DOHH2 (cell line): ENCODE results near the gene FABP3.

Source experiments
- H3F3A ChIP-seq: fragments of 200-600 bp; sonication (generic), shearing (Covaris generic); 2 replicates; pipeline ENCODE4 v1.6.0; 2016; ENCODE audit warnings: antibody characterized with exemption, mild to moderate bottlenecking; ENCODE audit not compliant: control insufficient read depth, insufficient read depth
- H3K27ac ChIP-seq: fragments of 200-600 bp; sonication (generic); 2 replicates; pipeline ENCODE4 v1.5.1; 2014; ENCODE audit warnings: low read depth, mild to moderate bottlenecking, low read length, moderate library complexity
- H3K27me3 ChIP-seq: fragments of 200-600 bp; sonication (generic); 2 replicates; pipeline ENCODE4 v1.6.1; 2014; ENCODE audit warnings: mild to moderate bottlenecking, low read length, mixed read lengths; ENCODE audit not compliant: control insufficient read depth
- H3K36me3 ChIP-seq: fragments of 200-600 bp; sonication (generic); 2 replicates; pipeline ENCODE4 v1.6.1; 2014; ENCODE audit warnings: mild to moderate bottlenecking, low read length, moderate library complexity, mixed read lengths; ENCODE audit not compliant: control insufficient read depth
- H3K4me1 ChIP-seq: fragments of 200-600 bp; sonication (generic); 2 replicates; pipeline ENCODE4 v1.6.1; 2014; ENCODE audit warnings: mild to moderate bottlenecking, low read length, mixed read lengths; ENCODE audit not compliant: control insufficient read depth
- H3K4me2 ChIP-seq: fragments of 200-600 bp; sonication (generic); 2 replicates; pipeline ENCODE4 v1.6.0; 2014; ENCODE audit warnings: mild to moderate bottlenecking, low read length, moderate library complexity
- H3K4me3 ChIP-seq: fragments of 200-600 bp; sonication (generic); 2 replicates; pipeline ENCODE4 v1.5.1; 2014; ENCODE audit warnings: mild to moderate bottlenecking, low read length, mixed read lengths
- H3K79me2 ChIP-seq: fragments of 200-600 bp; sonication (generic); 2 replicates; pipeline ENCODE4 v1.6.1; 2014; ENCODE audit warnings: mild to moderate bottlenecking, low read length, mixed read lengths; ENCODE audit not compliant: control insufficient read depth
- H3K9me2 ChIP-seq: fragments of 200-600 bp; sonication (generic); replicated peaks from 2 replicates; pipeline ENCODE4 v1.6.1; 2014; ENCODE audit warnings: mild to moderate bottlenecking, low read length, mixed read lengths; ENCODE audit not compliant: control insufficient read depth
- H3K9me3 ChIP-seq: fragments of 200-600 bp; sonication (generic); 2 replicates; pipeline ENCODE4 v1.6.1; 2014; ENCODE audit warnings: antibody characterized with exemption, low read length, mixed read lengths; ENCODE audit not compliant: control insufficient read depth, insufficient read depth
- H4K20me1 ChIP-seq: fragments of 200-600 bp; sonication (generic); 2 replicates; pipeline ENCODE4 v1.6.0; 2014; ENCODE audit warnings: low read depth, mild to moderate bottlenecking, antibody characterized with exemption, low read length, moderate library complexity; ENCODE audit not compliant: control insufficient read depth, insufficient read depth
- EZH2phosphoT487 ChIP-seq: fragments of 200-600 bp; sonication (generic); IDR thresholded peaks from 2 replicates; pipeline ENCODE4 v1.6.1; 2017; ENCODE audit warnings: borderline replicate concordance, mild to moderate bottlenecking, antibody characterized with exemption, low read length, moderate library complexity, mixed read lengths
- TF ChIP-seq, protein P1 (sequence below): fragments of 200-600 bp; sonication (generic); IDR thresholded peaks from one replicate; pipeline ENCODE4 v1.5.1; 2014; ENCODE audit warnings: antibody characterized with exemption, mild to moderate bottlenecking, low read depth, low read length; ENCODE audit not compliant: poor library complexity, severe bottlenecking

The FABP3 gene

GRCh38 chr1:31366796-31367195 lies 6.1 kb downstream of the FABP3 start:
- Histone ChIP-seq H3K4me2 (no peak overlapping the region), H3K9me3 (no peaks in the 10 kb centered on the region), H3K27me3 (no peaks in the 10 kb centered on the region), H3F3A (no peaks in the 10 kb centered on the region), H4K20me1 (no peaks in the 10 kb centered on the region), H3K4me3 (no peak overlapping the region), H3K9me2 (no peaks in the 10 kb centered on the region), H3K4me1 (no peaks in the 10 kb centered on the region), H3K27ac (no peak overlapping the region), H3K36me3 (peaks cover 6% of the 10 kb centered on the region; the same call in 1 of the 2 replicates), H3K79me2 (no peaks in the 10 kb centered on the region)
- TF ChIP-seq, protein P1, sequence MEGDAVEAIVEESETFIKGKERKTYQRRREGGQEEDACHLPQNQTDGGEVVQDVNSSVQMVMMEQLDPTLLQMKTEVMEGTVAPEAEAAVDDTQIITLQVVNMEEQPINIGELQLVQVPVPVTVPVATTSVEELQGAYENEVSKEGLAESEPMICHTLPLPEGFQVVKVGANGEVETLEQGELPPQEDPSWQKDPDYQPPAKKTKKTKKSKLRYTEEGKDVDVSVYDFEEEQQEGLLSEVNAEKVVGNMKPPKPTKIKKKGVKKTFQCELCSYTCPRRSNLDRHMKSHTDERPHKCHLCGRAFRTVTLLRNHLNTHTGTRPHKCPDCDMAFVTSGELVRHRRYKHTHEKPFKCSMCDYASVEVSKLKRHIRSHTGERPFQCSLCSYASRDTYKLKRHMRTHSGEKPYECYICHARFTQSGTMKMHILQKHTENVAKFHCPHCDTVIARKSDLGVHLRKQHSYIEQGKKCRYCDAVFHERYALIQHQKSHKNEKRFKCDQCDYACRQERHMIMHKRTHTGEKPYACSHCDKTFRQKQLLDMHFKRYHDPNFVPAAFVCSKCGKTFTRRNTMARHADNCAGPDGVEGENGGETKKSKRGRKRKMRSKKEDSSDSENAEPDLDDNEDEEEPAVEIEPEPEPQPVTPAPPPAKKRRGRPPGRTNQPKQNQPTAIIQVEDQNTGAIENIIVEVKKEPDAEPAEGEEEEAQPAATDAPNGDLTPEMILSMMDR = no peak
- TF ChIP-seq EZH2phosphoT487 = no peak

DNA sequence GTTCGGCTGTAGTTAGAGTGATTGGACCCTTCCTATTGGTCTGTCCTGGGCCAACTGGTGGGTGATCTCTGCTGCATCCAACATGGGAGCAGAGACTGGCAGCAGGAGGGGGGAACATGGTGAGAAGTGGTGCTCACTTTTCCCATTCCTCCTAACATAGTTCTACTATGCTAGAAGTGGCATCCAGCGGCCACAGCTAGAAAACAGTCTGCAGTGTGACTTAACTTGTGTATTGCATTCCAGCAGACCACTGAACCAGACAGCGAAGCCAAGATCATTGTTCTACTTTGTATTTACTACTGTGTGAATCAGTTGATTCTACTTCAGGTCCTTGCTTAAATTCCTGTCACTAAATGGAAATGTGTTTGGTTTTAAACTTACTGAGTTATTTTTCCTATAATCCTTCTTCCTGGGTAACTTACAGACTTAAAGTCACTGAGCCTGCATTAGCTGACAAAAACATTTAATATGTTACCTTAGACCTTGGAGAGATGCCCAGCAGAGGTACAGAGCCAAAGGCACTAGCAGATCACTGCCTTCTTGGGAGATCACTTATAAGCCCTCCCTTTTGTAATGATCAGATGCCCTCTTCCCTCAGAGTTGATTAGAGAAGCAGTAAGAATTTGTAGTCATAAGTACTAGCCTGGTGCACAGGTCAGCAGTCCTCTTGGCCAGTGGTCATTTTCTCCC lies 8.2 kb downstream of the FABP3 start:
- Histone ChIP-seq H3K27me3 (no peaks in the 10 kb centered on the region), H4K20me1 (no peaks in the 10 kb centered on the region), H3K4me2 (no peak overlapping the region), H3F3A (no peaks in the 10 kb centered on the region), H3K9me3 (no peaks in the 10 kb centered on the region), H3K4me3 (no peak overlapping the region), H3K27ac (no peak overlapping the region), H3K36me3 (peaks cover 6% of the 10 kb centered on the region), H3K4me1 (no peaks in the 10 kb centered on the region), H3K9me2 (no peaks in the 10 kb centered on the region), H3K79me2 (no peaks in the 10 kb centered on the region)
- TF ChIP-seq, protein P1 = no peak
- no peak for TF ChIP-seq EZH2phosphoT487

DNA sequence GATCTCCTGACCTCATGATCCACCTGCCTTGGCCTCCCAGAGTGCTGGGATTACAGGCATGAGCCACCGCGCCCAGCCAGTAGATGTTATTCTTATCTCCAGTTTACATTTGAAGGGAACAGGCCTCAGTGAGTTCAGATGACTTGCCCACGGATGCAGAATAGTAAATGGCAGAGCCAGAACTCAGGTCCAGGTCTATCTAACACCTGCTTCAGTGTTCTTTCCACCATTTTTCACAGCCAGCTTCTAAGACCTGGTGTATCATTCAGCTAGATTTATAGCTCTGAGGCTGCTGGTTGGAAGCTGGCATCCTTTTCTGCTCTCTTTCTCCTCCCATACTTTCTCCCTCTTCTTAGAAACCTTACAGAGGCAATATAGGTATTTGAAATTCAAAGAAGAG lies 10.8 kb downstream of the FABP3 start:
- Histone ChIP-seq H3F3A (no peaks in the 10 kb centered on the region), H3K27ac (no peak overlapping the region), H3K9me3 (no peaks in the 10 kb centered on the region), H3K4me3 (no peak overlapping the region), H3K4me2 (no peak overlapping the region), H3K36me3 (peaks cover 6% of the 10 kb centered on the region), H3K4me1 (no peaks in the 10 kb centered on the region), H4K20me1 (no peaks in the 10 kb centered on the region), H3K79me2 (no peaks in the 10 kb centered on the region), H3K27me3 (no peaks in the 10 kb centered on the region), H3K9me2 (no peaks in the 10 kb centered on the region)
- TF ChIP-seq, protein P1 = no peak
- no peak for TF ChIP-seq EZH2phosphoT487
